Stimulated activated memory B cell treated with anti-CD40 and anti-IgM and Interleukin-4, amounts not matched to agents 10 μg/mL and 1 μg/mL and 100 μg/mL, for 72 hours (primary cell): ENCODE measurements around the gene RNF144A.

Experiments used
- ATAC-seq: fragments of 150-1000 bp; cut with Tn5 transposase; 2 replicates; pipeline ENCODE4 v1.10.0; 2021
- H3K27ac Mint-ChIP-seq: one replicate; pipeline ENCODE4 v1.8.0; 2022; ENCODE audit warnings: mild to moderate bottlenecking, mixed read lengths
- H3K27me3 Mint-ChIP-seq: one replicate; pipeline ENCODE4 v1.8.0; 2022; ENCODE audit warnings: mixed read lengths
- H3K36me3 Mint-ChIP-seq: one replicate; pipeline ENCODE4 v1.8.0; 2022; ENCODE audit warnings: mixed read lengths
- H3K4me1 Mint-ChIP-seq: one replicate; pipeline ENCODE4 v1.8.0; 2022; ENCODE audit warnings: mixed read lengths
- H3K4me3 Mint-ChIP-seq: one replicate; pipeline ENCODE4 v1.8.0; 2022; ENCODE audit warnings: mild to moderate bottlenecking, moderate library complexity, mixed read lengths
- H3K9me3 Mint-ChIP-seq: one replicate; pipeline ENCODE4 v1.8.0; 2022; ENCODE audit warnings: mixed read lengths

The RNF144A gene

DNA sequence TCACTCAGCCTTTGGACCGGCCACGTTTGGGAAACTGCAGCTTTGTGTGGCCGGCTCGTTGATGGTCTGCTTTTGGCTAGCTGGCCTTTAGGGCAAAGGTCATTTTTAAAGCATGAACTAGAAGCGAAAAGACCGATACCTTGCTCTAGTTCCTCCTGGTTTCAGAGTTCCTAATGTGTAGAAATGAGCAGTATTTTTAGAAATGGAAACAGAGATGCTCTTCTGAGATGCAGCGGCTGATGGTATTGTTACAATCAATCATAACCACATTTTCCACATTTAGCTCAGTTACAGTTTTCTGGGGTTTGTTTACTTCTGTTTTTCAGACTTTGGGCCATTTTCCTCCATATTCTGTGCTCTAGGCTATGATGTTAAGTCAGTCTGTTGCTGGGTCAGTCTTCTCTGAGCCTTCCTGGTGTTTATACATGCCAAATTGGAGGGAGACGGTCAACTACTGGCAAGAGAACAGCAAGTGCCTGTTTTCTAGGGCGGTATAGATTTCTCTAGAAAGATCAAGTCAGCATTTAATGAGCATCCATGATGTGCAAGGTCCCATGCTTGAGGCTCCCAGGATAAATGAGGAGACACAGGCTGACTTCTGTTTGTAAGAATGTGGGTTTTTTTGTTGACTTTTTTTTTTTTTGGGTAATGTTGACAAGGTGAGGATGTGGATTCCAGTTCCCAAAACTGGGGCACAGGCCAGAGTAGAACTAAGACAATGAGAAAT lies 28.0 kb downstream of the RNF144A start:
- Mint-ChIP-seq H3K4me1 (peaks cover 11% of the 10 kb centered on the region), H3K27me3 (no peaks in the 10 kb centered on the region), H3K4me3 (no peak overlapping the region), H3K9me3 (no peaks in the 10 kb centered on the region), H3K27ac (peak overlapping the region; percentile 51), H3K36me3 (peaks cover 24% of the 10 kb centered on the region)
- ATAC-seq = peak; percentile 71

DNA sequence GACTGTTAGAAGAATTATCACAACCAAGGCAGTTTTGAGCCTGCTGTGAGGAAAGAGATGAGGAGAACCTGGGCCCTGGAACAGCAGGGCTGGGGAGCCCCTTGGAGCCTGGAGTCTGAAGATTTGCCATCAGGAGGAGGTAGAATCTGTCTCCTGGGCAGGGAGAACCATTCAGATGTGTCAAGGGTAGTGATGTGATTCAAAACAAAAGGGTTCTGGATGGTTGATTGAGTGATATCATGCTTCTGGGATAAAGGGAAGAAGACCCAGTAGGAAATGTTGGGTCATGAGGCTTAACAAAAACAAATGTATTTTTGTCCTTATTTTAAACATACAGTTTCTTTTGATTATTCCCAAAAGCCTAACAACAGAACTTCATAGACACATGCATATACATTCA lies 28.6 kb downstream of the RNF144A start:
- Mint-ChIP-seq H3K4me1 (peaks cover 11% of the 10 kb centered on the region), H3K27me3 (no peaks in the 10 kb centered on the region), H3K36me3 (peaks cover 24% of the 10 kb centered on the region), H3K9me3 (no peaks in the 10 kb centered on the region), H3K27ac (peak overlapping the region; percentile 51), H3K4me3 (no peak overlapping the region)
- ATAC-seq = no peak

DNA sequence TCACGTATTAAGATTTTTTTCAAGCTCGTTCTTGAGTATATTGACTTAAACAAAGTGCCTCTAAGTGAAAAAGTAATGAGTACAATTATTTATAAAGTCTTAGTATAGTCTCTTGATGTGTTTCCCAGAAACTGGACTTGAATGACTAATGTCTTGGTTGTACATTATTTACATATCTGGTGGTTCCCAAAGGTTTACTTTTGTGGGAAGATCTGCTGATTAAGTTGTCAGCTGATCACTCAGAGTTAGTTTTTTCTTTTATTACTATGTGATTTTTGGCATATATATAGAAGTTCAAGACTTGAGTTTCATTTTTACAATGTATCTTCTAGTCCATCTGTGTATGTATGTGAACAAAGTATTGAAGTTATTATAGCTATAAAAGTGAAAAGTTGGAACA lies 29.5 kb downstream of the RNF144A start:
- H3K9me3 Mint-ChIP-seq = no peaks in the 10 kb centered on the region
- H3K4me3 Mint-ChIP-seq = no peak overlapping the region
- no peak for ATAC-seq
- peaks cover 11% of the 10 kb centered on the region for H3K4me1 Mint-ChIP-seq
- no peaks in the 10 kb centered on the region for H3K27me3 Mint-ChIP-seq
- no peak overlapping the region for H3K27ac Mint-ChIP-seq
- peaks cover 18% of the 10 kb centered on the region for H3K36me3 Mint-ChIP-seq

DNA sequence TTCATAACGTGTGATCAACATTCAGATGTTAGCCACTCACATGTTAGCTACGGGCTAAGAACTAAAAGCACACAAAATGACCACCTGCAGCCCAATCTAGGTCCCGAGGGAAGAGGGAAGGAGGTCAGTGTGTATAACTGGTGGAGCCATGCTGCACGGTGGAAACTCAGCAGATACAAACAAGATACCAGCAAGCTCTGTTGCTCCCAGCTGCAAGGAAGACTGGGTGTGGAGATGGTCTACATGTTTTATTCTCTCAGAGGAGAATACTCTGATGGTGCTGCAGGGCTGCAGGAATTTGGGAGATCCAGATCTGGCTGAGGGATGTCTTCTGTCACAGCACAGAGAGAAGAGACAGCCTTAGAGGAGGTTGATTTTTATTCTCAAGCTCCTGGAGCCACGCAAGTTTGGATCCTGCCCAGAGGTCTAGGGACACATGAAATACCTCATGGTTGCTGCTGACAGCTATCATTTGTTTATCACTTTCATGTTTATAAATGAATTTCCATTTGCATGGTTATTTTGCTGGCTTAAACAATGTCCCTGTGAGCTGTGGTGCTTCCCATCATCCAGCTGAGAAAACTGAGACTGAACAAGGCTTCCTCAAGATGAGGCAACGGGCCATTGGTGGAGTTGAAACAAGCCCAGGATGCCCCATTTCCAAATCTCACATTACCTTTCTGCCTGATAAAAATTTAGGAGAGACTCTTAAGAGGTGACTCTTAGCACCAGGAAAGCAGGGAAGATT lies 30.9 kb downstream of the RNF144A start:
- Mint-ChIP-seq H3K4me1 (peaks cover 11% of the 10 kb centered on the region), H3K27me3 (no peaks in the 10 kb centered on the region)

DNA sequence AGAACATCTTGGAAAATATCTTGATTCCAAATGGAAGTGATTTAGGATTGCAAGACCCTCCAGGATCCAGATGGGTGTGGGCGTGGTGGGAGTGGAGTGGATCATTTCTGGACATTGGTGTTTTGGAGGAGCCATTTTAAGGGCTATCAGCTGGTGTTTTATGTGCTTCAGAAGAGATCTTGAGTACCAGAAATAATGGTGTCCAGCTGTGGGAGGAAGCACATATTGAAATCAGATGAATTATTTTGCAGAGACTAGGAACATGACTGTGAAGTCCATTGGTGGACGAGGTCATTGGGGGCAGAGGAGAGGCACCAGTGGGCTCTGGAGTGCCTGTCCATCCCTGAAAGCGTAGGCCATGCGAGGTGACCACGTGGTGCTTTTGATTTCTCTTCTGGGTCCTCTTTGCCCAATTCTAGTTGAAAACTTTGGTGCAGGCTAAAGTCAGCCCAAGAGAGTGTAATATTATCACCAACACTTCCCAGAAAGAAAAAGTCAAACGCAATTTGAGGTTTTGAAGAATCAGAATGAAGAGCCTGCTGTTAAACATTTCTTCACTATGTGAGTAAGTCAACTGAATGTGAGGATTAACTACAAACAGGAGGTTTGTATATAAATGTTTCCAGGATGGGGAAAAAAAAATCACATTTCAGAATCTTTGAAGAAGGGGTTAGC lies 31.6 kb downstream of the RNF144A start:
- peaks cover under 1% of the 10 kb centered on the region for H3K36me3 Mint-ChIP-seq
- peaks cover 11% of the 10 kb centered on the region for H3K4me1 Mint-ChIP-seq
- no peak overlapping the region for H3K27ac Mint-ChIP-seq
- no peak for ATAC-seq
- H3K27me3 Mint-ChIP-seq = no peaks in the 10 kb centered on the region
- H3K4me3 Mint-ChIP-seq = no peak overlapping the region
- H3K9me3 Mint-ChIP-seq = no peaks in the 10 kb centered on the region

More for the DNA sequence above, 30.9 kb downstream of the RNF144A start:
- no peak overlapping the region for H3K4me3 Mint-ChIP-seq
- H3K9me3 Mint-ChIP-seq = no peaks in the 10 kb centered on the region
- no peak overlapping the region for H3K27ac Mint-ChIP-seq
- peaks cover 8% of the 10 kb centered on the region for H3K36me3 Mint-ChIP-seq
- no peak for ATAC-seq

DNA sequence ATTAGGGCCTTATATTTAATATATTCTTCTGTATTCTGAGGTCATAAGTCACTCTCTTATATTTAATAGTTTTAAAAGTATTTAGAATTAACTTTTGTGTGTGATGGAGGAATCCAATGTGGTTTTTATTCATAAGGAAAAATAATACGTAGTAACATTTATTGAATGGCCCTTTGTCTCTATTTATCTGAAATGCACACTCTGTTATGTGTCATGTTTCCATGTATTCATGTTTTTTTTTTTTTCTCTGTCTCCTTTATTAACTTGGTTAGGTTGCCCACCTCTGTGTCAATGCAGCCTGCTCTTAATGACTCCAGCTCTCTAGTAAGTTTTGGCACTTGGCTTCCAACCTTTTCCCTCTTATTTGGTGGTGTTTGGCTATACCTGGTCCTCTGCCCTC lies 33.8 kb downstream of the RNF144A start:
- Mint-ChIP-seq H3K4me3 (no peak overlapping the region), H3K4me1 (no peaks in the 10 kb centered on the region), H3K27ac (no peak overlapping the region), H3K9me3 (no peaks in the 10 kb centered on the region), H3K27me3 (no peaks in the 10 kb centered on the region), H3K36me3 (no peaks in the 10 kb centered on the region)
- ATAC-seq = no peak

DNA sequence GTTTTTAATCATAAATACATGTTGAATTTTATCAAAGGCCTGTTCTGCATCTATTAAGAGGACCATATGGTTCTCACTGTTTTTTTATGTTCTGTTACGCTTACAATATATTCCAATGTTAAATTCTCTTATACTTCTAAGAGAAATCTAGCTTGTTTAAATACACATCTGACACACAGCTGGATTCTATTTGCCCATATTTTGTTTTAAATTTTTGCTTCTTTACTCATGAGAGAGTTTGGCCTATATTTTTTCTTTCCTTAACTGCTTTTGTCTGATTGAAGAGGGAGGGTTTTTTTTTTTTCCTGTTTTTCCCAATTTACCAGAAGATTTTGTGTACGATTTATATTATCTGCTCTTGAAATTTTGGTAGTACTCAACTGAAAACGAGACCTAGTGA lies 34.9 kb downstream of the RNF144A start:
- Mint-ChIP-seq H3K4me3 (no peak overlapping the region), H3K4me1 (no peaks in the 10 kb centered on the region), H3K27me3 (no peaks in the 10 kb centered on the region), H3K9me3 (no peaks in the 10 kb centered on the region), H3K27ac (no peak overlapping the region), H3K36me3 (no peaks in the 10 kb centered on the region)
- no peak for ATAC-seq

DNA sequence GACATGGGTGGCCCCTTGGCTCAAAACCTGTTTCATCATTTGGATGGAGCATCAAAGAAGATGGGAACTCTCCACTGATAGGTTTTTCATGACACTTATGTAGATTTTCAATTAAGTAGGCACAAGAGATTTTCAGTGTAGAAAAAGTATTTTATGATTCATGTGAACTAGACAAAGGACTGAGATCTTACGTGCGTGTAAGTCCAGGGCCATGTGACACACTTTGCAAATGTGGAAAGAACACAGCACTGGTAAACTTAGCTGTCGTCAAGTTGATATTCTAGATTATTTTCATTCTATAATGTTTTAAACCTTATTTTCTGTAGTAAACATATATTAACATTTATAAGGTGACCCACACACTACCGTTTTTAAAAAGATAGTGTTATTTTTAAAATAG lies 37.4 kb downstream of the RNF144A start:
- H3K4me1 Mint-ChIP-seq = no peaks in the 10 kb centered on the region
- no peak for ATAC-seq
- no peaks in the 10 kb centered on the region for H3K36me3 Mint-ChIP-seq
- no peaks in the 10 kb centered on the region for H3K9me3 Mint-ChIP-seq
- no peak overlapping the region for H3K4me3 Mint-ChIP-seq
- no peak overlapping the region for H3K27ac Mint-ChIP-seq
- no peaks in the 10 kb centered on the region for H3K27me3 Mint-ChIP-seq

DNA sequence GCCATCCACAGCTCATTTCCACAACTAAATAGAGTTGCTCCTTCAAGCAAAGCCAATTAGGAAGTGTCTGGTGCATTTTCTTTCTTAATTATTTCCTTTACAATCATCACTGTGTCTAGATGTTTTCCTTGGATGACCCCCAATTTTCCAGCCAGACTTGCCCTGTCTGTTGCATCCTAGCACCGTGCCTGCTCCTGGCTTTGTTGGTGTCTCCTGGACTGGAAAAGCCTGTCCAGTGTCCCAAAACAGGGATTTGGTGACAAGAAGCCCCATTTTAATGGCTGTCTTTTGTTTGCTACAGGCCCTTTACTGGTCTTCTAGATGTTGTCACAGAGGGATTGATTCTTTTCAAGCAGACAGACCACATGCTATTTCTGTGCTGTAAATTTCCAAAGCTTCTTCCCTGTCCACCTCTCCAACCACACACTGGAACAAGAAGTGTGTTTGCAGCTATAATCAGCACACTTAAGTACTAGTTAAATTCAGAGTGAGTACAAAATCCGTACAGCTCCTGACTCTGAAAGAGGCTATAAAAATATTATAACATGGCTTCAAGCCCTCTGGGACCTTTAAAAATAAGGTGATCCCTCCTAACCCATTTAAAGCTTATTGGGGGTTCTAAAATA lies 38.4 kb downstream of the RNF144A start:
- Mint-ChIP-seq H3K4me3 (no peak overlapping the region), H3K36me3 (no peaks in the 10 kb centered on the region), H3K9me3 (no peaks in the 10 kb centered on the region), H3K4me1 (no peaks in the 10 kb centered on the region), H3K27ac (no peak overlapping the region), H3K27me3 (no peaks in the 10 kb centered on the region)
- no peak for ATAC-seq

DNA sequence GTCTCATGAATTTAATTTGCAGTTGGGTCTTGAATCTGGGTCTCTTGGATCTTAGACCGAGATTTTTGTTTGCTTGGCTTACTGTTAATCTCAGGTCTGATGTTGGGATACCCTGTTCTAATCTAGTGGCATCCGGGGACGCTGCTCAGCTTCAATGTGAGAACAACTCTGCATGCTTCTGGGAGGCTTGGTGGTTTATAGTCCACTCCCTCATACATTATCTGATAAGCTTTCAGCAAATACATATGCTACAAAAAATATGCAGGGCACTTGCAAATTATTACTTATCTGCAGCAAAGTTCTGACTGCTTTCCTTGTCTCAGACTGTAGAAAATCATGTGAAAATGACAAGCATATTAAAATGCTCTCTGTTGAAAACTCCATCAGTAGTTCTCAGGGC lies 39.4 kb downstream of the RNF144A start:
- H3K27me3 Mint-ChIP-seq = no peaks in the 10 kb centered on the region
- no peaks in the 10 kb centered on the region for H3K9me3 Mint-ChIP-seq
- no peaks in the 10 kb centered on the region for H3K36me3 Mint-ChIP-seq
- H3K4me1 Mint-ChIP-seq = no peaks in the 10 kb centered on the region
- no peak overlapping the region for H3K27ac Mint-ChIP-seq
- no peak for ATAC-seq
- H3K4me3 Mint-ChIP-seq = no peak overlapping the region

DNA sequence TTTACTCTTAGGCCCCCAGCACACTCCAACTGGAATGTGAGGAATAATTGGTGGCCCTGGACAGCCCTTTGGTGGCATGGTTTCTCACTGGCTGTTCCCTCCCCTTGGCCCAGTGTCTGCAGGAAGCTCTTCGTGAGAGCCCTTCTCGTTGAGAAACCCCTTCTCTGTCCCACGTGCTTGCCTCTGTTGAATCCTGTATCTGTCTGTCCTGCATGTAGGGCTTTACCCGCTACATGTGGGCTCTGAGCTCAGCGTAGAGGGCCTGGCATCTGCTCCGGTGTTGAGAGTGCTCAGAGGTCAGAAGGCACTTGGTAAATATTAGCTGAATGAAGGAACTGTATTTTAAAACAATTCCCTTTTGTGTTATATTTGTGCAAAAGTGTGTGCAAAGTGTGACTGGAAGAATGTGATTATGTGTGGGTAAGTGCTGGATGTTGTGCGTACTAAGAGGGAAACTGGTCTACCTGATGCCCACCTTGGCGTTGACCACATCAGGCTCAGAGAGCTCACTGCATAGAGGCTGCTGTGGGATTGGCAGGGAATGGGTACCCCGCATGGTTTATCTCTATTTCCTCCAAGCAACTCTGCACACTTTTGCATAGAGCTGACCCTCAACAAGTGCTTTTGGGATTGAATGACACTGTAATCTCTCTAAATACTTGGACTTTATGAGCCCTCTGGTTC lies 40.0 kb downstream of the RNF144A start:
- no peaks in the 10 kb centered on the region for H3K9me3 Mint-ChIP-seq
- no peaks in the 10 kb centered on the region for H3K27me3 Mint-ChIP-seq
- H3K4me1 Mint-ChIP-seq = no peaks in the 10 kb centered on the region
- no peak overlapping the region for H3K27ac Mint-ChIP-seq
- no peaks in the 10 kb centered on the region for H3K36me3 Mint-ChIP-seq
- H3K4me3 Mint-ChIP-seq = no peak overlapping the region
- no peak for ATAC-seq

DNA sequence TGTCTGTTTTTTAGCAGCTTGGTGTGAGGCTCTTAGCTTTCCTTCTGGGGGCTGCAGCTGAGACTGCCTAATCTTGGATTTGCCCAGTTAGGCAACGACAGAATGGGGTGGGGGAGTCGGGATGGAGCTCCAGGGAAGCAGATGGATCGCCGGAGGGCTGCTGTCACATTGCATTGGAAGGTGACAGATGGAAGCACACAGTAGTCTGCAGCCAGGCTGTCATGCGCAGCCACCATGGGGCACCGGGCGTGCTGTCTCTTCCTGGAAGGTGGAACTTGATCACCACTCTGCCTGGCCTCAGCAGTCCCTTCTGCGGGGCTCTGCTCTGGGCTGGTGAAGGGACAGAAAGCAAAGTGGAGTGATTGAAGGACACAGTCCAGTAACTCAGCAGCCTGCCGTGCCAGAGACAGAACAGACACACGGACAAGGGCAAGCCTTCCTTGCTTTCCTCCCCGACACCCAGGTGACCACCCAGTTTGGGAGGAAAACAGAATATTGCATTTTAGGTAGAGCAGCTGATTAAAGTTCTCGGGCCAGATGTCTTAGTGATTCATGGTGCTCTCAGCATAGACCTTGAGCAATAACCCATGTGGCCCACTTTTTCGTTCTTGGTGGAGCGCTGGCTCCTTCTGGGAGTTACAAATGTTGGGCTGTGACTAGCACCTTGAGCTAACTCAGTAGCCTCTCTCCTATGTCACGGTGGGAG lies 40.9 kb downstream of the RNF144A start:
- no peaks in the 10 kb centered on the region for H3K36me3 Mint-ChIP-seq
- no peaks in the 10 kb centered on the region for H3K4me1 Mint-ChIP-seq
- H3K4me3 Mint-ChIP-seq = no peak overlapping the region
- ATAC-seq = no peak
- no peak overlapping the region for H3K27ac Mint-ChIP-seq
- no peaks in the 10 kb centered on the region for H3K9me3 Mint-ChIP-seq
- H3K27me3 Mint-ChIP-seq = no peaks in the 10 kb centered on the region

DNA sequence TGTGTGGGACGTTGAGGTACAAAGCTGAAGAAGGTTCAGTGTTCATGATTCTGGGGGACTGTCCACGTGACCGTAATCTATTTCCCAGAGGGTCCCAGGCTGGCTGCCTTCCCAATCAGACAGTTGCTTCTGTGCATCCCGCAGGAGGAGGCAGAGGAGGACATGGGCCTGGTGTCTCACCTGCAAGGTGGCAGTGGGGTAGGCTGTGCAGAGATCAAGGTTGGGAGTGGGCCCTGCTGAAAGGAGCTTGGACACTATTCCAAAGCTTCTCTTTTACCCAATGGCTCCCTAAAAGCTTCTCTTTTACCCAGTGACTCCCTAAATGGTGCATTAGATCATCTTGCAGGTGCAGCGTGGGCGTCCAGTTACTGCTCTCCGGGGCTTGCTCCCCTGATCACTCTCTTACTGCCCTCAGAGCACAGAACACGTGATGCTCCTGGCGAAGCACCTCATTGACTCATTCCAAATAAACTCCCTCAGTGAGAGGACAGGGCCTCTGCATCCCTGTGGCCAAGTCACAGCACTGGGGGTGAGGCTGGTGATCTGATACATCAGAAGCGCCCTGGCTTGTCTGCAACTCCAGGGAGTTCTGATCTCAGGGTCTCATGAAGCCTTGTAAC lies 41.5 kb downstream of the RNF144A start:
- H3K27ac Mint-ChIP-seq = no peak overlapping the region
- no peaks in the 10 kb centered on the region for H3K36me3 Mint-ChIP-seq
- H3K4me1 Mint-ChIP-seq = no peaks in the 10 kb centered on the region
- H3K4me3 Mint-ChIP-seq = no peak overlapping the region
- H3K9me3 Mint-ChIP-seq = no peaks in the 10 kb centered on the region
- ATAC-seq = no peak
- no peaks in the 10 kb centered on the region for H3K27me3 Mint-ChIP-seq

DNA sequence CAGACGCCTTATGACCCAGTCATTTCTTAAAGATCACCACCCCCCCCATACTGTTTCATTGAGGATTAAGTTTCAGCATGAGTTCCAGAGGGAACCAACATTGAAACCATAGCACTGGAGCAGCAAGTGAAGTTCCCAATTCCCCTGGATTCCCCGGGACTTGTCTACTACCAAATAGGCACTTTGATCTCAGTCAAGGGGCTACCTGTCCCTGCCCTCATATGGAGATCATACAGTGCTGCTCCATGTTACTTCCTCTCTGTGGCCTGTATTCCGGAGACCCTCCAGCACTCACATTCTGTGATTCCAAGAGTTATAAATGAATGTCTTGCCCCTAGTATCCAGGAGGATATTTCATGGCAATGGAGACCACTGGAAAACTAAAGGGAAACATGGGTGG lies 42.5 kb downstream of the RNF144A start:
- no peaks in the 10 kb centered on the region for H3K9me3 Mint-ChIP-seq
- H3K4me3 Mint-ChIP-seq = no peak overlapping the region
- no peaks in the 10 kb centered on the region for H3K27me3 Mint-ChIP-seq
- H3K27ac Mint-ChIP-seq = no peak overlapping the region
- no peaks in the 10 kb centered on the region for H3K36me3 Mint-ChIP-seq
- no peak for ATAC-seq
- no peaks in the 10 kb centered on the region for H3K4me1 Mint-ChIP-seq
